Femur (tissue), 1 donor: ENCODE data around the gene LUZP1.

Experiments
- DNase-seq: peaks from one replicate; pipeline ENCODE4 v3.0.0-alpha.2; 2017

Gene LUZP1

DNA sequence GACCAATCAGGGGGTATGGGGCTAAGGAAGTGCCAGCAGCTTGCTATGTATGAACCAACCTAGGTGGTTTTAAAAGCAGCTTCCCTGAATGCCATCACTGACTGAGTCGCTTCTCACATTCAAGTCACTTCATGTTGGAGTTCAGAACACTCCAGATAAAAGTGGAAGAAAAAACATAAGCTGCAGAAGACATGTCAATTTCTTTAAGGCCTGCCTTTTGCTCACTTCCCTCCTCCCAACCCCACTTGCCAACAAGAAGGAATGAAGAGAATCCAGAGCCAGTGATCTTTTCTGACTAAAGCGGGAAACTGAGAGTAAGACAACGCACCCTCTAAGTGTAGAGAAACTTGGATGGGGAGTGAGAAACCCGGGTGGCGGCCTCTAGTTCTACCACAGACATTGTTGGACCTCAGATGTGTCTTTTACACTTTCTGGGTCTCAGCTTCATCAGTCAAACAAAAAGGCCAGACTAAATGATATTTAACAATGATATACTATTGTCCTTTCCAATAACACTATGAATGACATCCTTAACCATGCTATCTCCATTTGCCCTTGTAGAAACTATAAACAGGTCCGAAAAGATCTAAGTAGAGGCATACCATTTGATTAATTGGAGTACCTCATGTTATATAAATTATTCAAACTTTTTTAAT is 54.1 kb downstream of the LUZP1 start:
- no peak for DNase-seq

DNA sequence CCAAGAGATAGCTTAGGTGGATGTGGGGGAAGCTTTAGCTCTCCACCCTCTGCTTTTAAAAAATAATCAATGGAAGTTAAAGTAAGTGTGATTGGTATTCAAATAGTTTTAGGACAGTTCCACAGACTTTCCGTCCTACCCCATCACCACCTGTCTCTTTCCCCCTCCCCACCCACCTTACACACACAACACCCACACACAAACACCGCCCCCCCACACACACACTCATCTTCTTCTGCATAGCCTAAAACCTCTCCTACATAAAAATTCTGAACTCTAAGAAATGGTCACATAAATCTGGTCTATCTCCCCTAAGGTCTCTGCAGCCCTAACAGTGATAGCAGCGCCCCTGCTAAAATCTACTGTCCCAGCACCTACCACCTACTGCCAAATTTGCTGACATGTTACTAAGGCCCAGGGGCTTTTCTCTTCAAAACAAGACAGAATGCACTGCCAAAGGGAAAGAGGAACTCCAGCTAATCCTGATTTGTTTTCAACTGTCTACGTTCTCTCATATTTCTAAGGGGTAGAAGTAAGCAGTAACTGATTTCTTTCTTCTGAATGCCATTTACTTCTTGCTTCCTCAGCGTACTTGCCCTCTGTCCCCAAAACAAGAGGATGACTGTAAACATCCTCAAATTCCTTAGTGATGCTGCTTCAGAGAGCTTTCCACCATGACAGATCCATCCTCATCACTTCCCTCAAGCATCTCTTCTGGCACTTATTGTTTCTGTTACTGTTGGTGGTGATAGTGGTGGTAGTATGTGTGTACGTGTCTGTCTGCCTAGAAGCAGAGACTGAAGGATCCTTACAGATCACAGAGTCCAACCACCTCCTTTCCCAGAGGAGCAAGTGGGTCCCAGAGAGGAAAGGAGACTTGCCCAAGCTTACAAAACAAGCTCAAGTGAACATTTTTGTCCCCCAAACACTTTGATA is 56.8 kb downstream of the LUZP1 start:
- DNase-seq: no peak

DNA sequence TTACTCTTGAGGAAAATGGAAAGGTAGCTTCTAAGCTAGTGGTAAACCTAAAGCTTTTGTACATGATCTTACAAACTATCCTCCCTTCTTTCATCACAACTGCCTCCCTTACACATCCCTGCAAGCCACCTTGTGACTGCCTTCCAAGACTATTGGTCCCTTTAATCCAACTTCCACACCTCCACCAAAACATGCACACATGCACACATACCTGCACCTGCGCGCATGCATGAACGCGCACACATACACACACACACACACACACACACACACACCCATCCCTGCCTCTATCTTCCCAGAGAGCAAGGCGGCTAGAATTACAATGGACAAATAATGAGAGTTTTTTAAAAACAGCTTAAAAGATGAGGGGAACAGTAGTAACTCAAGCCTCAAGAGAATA is 58.3 kb downstream of the LUZP1 start:
- no peak for DNase-seq

DNA sequence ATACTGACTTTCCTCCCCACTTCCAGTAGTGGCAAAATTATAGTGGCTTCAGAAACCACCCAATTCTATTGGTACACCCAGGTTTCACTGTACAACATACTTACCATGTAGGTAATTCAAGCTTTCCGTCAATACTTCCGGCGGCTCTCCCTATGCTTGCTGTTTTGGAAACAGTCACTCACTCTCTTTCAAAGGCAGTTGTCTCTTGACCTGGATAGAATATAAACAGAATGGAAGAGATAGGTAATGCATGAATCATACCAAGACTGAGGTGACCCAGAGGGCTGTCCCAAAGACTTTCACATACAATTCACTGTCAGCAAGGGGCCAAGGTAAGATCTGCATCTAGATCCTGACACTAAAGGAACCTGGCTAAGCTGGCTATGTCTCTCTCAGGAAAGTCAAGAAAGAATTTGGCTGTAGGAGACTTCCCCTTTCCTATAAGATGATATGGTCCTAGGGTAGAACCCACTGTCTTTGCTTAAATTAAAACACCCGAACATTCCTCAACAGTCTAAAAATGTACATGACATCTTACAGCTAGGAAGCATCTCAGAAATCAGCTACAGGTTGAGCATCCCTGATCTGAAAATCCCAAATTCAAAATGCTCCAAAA is 59.6 kb downstream of the LUZP1 start:
- no peak for DNase-seq

DNA sequence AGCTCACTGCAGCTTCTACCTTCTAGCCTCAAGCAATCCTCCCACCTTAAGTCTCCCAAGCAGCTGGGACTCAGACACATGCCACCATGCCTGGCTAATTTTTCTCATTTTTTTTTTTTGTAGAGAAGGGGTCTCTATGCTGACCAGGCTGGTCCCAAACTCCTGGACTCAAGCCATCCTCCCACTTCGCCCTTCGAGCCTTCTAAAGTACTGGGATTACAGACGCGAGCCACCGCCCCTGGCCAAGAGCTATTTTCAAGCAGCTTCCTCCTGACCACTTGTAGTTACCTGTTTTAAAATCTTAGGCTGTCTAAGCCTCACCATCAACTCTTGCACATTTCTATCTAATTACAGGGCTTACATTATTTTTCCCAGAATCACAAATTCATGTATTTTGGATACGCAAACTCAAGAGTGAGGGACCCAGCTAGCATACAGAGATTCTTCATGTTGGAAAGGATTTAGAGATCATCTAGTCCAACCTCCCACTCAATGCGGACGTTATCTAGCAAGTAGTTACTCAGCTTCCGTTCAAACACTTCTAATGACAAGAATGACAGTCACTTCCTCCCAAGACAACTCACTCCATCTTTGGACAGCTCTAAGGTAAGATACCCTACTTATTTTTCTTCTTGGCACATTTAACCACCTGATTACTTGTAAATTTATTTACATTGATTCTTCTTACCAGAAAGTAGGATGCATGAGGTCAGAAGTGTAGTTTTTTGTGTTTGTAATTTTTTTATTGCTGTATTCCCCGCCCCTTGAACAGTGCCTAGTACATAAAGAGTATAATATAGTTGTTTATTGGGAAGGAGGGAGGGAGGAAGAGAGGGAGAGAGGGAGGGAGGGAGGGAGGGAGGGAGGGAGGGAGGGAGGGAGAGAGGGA is 65.4 kb downstream of the LUZP1 start:
- no peak for DNase-seq

DNA sequence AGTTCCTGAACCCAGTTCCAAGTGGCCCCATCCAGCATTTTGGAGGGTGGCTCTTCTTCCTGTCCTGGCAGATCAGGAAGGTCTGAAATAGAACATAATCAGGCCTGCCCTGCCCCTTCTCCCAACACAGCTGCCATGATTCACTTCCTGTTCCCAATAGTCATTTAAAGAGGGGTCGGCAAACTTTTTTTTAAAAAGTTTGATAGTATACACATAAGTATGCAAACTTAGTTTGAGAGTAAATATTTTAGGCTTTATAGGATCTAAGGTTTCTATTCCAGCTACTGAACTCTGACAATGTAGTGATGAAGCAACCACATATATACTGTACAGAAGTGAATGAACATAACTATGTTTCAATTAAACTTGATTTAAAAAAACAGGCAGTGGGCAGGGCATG is 66.4 kb downstream of the LUZP1 start:
- no peak for DNase-seq

DNA sequence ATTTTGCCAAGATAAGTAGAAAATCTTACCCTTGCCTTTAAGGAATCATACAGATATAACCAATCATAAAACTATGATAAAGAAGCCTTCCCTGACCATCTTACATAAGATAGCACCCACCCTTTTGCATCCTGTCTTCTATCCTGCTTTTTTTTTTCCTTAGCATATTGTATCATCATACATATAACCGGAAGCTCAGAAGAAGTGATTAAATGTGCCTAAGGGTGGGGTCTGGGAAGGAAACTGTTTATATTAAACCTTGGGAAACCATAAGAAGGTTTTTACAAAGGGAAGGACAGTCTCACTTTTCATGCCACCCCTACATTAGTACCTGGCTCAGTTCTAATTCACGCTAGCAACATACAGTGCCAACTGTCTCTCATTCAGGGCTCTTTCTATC is 66.8 kb downstream of the LUZP1 start:
- no peak for DNase-seq

DNA sequence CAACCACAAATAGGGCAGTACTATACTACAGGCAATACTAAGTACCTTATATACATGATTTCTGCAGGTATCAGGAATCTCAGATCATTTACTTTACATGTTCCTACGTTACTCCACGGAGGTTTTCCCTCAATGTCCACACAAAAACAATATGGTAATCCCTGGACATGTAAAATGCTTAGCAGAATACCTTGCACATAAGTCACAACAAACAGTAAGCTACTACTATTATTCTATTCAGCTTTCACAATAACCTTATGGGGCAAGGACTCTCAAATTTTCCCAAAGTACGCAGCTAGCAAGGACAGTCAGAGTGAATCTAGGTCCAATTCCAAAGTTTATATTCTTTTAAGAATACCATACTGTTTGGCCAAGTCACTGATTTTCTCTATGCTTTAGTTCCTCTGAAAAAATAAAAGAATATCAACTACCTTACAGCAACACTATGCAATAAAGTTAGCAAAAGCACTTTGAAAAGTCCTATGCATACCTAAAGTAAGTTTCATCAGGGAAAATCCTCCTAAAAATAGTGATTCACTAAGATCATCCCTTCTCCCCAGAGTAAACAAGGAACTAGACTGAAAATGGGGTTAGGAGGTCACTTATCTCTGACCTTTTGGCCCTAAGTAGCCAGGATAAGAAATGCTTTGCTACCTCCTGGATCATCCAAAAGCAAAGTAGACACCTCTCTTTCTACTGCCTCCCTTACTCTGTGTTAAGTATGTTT is 67.4 kb downstream of the LUZP1 start:
- DNase-seq: no peak

DNA sequence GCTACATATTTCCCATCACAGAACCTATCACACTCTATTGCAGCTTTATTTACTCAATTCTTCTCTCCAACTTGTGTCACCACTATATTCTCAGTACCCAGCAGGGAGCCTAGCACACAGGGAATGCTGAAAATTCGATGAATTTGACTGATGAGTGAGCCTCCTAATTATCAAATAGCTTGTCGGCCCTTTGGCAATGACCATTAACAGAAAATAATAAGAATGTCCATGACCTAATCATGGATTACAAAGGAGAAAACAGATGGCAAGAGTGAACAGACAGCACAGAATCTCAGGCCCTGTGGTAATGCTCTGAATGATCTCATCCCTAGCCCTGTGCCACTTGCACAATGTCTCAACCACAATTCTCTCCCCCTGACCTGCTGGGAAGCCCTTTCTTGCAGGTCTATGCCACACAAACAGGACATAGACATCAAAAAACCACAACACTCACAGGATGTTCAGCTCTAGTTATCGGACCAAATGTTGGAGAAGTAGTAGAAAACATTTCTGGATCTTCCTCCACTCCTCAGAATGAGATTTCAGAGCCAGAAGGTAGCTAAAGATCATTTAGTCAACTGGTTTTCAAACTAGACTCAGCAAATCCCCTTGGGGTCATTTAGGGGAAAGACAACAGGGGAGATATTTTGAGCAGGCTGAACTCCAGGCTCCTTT is 68.4 kb downstream of the LUZP1 start:
- no peak for DNase-seq

DNA sequence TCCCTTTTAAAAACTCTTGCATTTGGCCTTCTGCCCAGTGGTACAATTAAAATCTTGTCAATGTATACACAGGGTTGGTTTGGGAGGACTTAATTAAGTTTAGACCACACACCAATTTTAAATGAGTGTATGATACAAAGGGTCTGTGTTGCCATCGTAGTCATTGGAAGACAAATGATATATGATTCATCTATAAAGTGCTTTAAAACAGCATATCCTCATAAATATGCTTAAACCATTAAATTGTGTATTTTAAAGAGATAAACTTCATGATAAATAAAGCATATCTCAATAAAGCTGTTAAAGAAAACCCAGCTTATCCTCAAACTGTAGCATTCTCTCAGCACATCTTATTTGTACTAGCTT is 69.5 kb downstream of the LUZP1 start:
- DNase-seq: no peak

DNA sequence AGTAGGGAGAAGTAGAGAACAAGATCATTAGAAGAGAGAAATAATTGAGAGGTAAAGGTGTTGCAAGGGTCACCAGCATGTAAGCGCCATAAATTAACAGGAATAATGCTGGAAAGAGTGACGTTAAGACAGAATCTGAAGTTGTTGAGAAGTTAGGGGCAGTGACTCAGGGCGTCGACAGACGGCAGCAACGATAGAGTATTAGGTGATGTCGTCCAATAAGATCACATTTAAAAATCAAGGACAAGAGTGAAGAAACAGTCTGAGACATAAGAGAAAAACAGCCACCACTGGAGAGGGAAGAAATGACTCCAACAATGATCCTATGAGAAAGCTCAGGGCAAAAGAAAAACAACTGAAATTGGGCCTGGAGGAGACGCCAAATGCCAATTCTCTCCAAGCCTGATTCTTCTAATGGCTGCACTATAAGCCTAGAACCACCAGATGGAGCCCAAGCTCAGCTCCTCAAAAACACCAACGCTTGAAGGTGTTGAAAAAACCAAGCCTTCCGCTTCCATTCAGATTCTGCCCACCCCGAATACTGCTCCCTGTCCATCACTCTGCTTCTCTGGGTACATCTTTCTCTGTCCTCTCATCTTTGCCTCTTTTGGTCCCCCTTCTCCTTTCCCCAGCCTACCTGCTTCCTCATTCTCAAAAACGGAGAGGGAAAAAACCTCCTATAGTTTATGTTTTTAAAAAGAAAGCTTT is 70.0 kb downstream of the LUZP1 start:
- DNase-seq: peak; percentile 80

DNA sequence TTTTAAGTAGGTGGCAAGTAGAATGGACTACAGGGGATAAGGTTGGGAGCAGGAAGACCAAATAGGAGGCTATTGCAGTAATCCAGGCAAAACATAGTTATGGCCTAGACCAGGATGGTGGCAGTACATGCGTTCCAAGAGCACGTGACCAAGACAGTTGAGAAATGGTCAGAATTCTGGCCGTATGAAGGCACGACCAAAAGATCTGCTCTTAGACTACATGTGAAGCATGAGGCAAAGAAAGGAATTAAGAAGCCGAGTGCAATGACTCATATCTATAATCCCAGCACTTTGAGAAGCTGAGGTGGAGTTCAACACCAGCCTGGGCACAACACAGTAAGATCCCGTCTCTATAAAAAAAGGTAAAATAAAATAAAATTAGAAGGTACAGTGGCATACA is 71.3 kb downstream of the LUZP1 start:
- no peak for DNase-seq

DNA sequence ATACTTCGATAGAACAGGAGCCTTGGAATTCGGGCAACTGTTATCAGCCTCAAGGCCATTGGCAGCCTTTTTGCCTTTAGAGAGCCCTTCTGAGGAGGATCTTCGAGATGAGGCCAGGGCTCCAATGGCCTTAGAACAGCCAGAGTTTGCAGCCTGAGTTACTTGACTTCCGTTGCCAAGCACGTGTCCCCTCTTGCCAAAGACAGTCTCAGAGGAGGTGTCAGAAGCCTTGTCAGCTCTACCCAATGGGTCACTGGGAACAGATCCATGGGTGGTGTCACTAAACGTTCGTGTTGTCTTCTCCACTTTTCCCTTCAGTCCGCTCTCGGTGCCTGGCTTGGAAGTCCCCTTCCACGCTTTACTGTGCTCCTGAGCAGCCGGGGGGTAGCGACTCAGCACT is 76.2 kb downstream of the LUZP1 start:
- DNase-seq: no peak

DNA sequence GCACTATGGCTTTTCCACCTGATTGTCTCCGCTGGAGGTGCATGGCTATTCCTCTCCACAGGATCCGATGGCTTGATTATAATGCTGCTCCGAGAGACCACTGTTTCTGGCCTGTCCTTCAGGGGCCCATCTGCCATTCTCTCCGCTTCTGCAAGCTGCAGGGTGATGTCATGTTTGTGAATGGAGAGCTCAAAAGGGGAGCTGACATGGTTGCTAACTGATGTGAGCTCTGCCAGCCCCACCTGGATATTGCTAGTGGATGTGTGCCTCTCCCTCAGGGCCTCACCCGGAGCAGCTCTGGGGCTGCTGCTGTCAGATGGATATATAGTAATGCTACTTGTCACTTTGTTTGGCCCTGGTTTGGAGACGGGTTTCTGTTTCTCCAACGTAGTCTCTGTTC is 77.1 kb downstream of the LUZP1 start:
- DNase-seq: no peak

DNA sequence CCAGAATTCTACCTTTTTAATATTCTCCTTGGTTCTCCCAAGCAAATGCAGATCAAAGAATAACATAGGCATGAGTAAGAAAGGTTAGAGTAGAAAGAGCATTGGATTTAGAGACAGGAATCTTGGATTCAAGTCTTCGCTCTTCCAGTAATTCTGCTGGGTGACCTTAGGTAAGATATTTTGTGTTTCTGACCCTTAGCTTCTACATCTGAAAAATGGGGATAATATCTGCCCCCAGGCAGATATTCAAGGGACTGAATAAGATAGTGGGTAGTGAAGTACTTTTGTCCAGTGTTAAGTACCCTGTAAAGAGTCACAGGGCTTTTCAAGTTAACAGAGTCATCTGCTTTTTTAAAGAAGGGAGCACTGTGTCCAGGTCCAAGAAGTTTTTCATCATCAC is 78.6 kb downstream of the LUZP1 start:
- DNase-seq: no peak

DNA sequence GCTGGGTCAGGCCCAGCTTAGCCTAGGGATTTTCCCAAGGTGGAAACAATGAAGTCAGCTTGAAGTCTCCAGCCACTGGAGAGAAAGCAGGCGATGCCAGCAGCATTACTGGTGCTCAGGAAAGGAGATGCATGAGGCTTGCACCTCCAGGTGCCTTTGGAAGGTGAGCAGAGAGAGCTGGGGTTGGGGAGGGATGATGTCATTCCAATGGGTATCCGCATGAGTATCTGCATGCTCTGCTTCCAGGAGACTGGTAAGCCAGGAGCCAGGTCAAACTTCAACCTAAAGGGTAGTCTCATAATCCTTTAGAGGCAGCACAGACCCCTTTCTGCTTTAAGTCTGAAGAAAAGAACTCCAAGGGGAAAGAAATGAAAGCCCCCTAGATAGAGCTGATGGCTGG is 80.6 kb downstream of the LUZP1 start:
- DNase-seq: no peak

DNA sequence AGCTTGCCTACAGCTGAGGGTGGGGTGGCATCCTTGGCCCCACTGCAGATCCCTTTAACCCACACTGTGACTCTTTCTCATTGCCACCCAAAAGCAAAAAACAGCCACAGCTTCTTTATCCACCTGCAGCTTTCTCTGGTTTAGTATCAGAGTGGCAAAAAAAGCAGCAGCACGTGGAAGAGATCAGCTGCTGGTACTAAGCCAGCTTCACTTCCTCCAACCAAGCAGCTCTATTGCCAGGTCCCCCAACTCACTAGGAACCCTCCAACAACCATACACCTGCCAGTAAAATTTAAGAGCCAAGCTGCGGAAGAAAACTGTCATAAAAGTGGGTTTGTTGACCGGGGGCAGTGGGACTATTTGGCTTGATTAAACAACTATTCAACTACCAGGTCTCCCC is 83.0 kb downstream of the LUZP1 start:
- DNase-seq: no peak

DNA sequence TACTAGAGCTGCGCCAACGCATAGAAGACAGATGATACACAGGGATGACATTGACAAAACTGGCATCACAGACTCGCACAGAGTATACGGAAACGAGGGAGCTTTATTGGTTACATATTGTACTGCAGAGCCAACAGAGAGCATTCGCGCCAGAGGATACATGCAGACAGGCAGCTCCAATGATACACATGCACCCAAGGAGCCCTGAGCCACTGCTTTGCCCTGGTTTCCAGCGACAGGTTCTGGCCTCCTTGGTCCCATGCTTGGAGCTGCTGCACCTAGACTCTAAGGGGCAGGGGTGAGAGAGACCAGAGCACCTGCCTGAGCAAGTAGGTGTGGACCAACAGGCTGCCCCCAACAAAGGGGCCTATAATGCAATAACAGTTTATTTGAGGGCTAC is 83.8 kb downstream of the LUZP1 start:
- DNase-seq: no peak

DNA sequence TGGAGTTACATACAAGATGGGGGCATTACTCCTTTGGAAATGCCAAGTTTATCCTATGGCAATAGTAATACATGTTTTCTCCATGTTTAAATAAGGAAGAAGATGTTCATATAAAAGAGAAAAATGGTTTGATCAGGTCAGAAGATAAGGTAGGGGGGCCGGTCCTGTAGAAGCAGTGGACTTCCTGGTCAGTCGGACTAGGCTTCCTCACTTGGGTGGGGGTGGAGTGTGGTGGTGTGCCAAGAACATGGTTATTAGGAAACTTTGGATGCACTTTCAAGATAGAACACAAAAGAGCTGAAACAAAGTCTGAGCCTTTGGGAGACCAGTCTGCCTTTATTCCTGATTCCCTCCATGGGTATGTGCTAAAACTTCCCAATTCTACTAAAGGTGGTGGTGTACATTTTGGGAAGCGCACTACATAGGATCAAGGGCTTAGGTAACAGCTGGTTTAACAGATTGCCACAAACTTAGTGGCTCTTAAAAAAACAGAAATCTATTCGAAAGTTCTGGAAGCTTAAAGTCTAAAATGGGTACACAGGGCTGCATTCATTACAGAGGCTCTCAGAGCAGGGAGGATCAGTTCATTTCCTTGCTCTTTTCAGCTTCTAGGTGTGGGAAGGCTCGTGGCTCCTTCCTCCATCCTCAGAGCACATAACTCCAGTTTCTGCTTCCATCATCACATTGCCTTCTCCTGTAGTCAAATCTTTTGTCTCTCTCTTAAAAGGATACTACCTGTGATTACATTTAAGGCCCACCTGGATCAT is 84.8 kb downstream of the LUZP1 start:
- DNase-seq: no peak

DNA sequence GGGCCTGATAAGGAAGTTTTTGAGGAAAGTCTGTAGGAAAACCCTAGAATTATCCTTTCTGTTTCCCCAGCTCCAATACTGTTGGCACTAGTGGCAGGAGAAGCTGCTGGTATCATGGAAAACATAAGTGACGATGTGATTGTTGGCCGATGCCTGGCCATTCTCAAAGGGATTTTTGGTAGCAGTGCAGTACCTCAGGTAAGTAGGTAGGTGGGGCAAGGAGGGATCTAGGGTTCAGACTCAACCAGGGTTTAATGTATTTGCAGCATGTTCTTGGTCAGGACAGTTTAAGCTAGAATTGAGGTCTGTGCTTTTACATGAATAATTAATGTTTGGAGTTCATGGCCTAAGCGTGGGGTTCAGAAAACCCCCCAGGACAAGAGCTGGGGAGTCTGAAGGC is 87.3 kb downstream of the LUZP1 start:
- DNase-seq: no peak
